Activated CD4-positive, alpha-beta T cell treated with anti-CD3 and anti-CD28 coated beads for 36 hours (primary cell): ENCODE measurements around the gene CBX6. TPM values are rescaled to one million over a fixed set of nuclear protein-coding genes. Genes with fewer than 3 reads are reported as not detected.
A peak's percentile ranks its signal among the peaks of the same experiment; 100 is the strongest.
"Not testable (repeated sequence)": the region's sequence is repeated elsewhere in the genome, so short reads cannot be mapped to it uniquely, and the experiment has no call there.

Source experiments
- ATAC-seq: fragments of 200-7000 bp; cut with Tn5 transposase; one replicate; pipeline ENCODE4 v1.10.0; 2021; ENCODE audit warnings: mild to moderate bottlenecking, moderate library complexity
- CTCF ChIA-PET: fragments of 350-600 bp; sonication (Branson Sonifier 250); formaldehyde crosslinking; loops from one replicate; lab custom pipeline; 2021; ENCODE audit warnings: antibody characterized with exemption; lab: Charles Lee
- POLR2A ChIA-PET: fragments of 350-600 bp; sonication (Branson Sonifier 250); formaldehyde crosslinking; loops from one replicate; lab custom pipeline; 2021; ENCODE audit warnings: antibody characterized with exemption, inconsistent platforms; lab: Charles Lee
- DNase-seq: peaks from one replicate; pipeline ENCODE4 v3.0.0-alpha.2; 2020
- H3K27ac Mint-ChIP-seq: one replicate; pipeline ENCODE4 v1.8.0; 2021; ENCODE audit warnings: mixed read lengths
- H3K27me3 Mint-ChIP-seq: one replicate; pipeline ENCODE4 v1.8.0; 2021; ENCODE audit warnings: mixed read lengths
- H3K36me3 Mint-ChIP-seq: one replicate; pipeline ENCODE4 v1.8.0; 2021; ENCODE audit warnings: low read depth, mixed read lengths
- H3K4me1 Mint-ChIP-seq: one replicate; pipeline ENCODE4 v1.8.0; 2021; ENCODE audit warnings: mixed read lengths
- H3K4me3 Mint-ChIP-seq: one replicate; pipeline ENCODE4 v1.8.0; 2021; ENCODE audit warnings: mild to moderate bottlenecking, moderate library complexity, mixed read lengths
- H3K9me3 Mint-ChIP-seq: one replicate; pipeline ENCODE4 v1.8.0; 2021; ENCODE audit warnings: low read depth, mixed read lengths
- intact Hi-C, 2 experiments: fragments of 100-400 bp; cut with DNase I in 1 of 2; cut with micrococcal nuclease in 1 of 2; formaldehyde crosslinking; loops; one replicate each; pipeline versions ENCODE4 v1.14.2 to v1.15.1; 2022 to 2024; cut with DNase I, micrococcal nuclease
- total RNA-seq, 2 experiments: library from RNA; stranded (reverse); gene quantifications; one replicate each; pipeline ENCODE4 v1.2.3, GENCODE V29; 2021

CBX6 gene
- total RNA-seq, 2 experiments from 2014 or later: 96.1 to 112 TPM

DNA sequence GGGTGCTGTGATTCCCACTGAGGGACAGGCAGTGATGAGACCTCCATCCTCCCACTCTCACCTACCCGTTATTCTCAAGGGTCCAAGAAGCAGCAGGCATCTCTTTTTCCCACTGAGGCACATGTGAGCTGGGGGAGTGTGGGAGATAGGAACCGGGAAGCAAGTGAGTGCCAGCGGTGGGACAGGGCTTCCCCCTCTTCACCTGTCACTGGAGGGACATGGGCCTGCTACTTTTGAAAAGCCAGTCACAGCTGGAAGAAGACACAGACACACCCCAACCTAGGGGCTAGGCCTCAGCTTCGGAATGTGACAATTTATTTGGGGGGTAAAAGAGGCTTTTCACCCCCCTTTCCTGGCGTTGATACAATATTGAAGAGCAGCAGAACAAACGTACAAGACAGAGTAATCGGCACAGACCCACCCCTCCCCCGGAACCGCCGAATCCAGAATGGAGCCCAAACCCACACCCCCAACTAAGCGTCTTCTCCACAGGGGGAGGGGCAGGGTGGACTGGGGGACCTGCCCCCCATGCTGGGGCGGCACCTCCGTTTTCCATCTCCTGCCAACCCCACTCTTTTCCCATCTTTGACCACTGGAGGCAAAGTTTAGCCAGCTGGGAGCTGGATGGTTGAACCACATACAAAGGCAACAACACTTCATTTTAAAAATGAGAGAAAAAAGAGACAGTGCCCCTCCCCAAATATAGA, 10.7 kb downstream of the CBX6 start:
- CTCF ChIA-PET: interaction anchor here (0.7 to 1.3 kb wide), 2 partner anchors 9 to 551 kb away, joined by 3 to 6 read pairs; no protein-coding TSS in a partner anchor

DNA sequence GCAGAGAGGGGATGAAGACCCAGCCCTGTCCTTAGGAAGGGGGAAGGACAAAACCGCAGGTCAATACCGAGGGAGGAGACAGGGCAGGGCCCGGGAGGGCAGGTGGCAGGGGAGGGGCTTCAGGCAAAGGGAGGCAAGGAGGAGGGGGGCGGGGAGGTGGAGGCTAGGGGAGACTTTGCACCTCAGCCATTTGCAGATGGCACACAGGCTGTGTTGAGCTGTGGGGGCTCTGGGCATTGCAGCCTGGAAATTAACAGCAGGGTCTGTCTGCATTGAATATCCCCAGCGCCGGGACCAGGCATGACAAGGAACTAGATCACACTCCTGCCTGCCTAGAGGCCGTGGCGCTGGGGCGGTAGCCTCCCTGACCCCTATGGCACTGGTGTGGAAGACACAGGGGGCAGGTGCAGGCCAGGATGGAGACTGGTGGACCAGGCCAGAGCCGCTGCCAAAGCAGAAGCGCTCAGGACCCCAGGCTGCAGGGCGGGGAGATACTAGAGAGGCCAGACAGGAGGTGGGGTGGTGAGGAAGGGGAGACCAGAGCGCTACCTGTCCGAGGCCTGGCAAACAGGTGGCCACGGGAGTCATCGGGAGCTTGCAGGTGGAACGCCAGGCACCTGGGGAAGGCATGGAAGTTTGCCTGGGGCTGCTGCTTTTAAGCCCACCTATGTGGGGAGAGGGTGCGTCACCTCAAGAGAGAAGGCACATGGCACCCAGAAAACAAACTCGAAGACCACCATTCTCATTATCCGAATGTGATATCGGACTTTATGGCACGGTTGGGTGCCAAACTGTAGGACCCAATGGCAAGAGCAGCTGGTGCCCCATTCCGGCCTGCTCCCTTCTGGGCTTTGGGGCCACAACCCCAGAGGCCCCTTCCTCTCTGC, 11.5 kb downstream of the CBX6 start:
- no peak overlapping the region for H3K4me3 Mint-ChIP-seq
- H3K4me1 Mint-ChIP-seq: no peaks in the 10 kb centered on the region
- H3K27ac Mint-ChIP-seq: no peak overlapping the region
- H3K9me3 Mint-ChIP-seq: no peaks in the 10 kb centered on the region
- H3K27me3 Mint-ChIP-seq: no peaks in the 10 kb centered on the region
- DNase-seq (no peak), ATAC-seq (peak; percentile 14)
- CTCF ChIA-PET: interaction anchor here (1.3 to 4.0 kb wide), 2 partner anchors 10 kb away, joined by 6 to 26 read pairs; partner anchors contain the start of gene CBX6
- peaks cover 5% of the 10 kb centered on the region for H3K36me3 Mint-ChIP-seq
- POLR2A ChIA-PET: no interaction called here
- intact Hi-C loops: no loop called here

More for the DNA sequence above, 10.7 kb downstream of the CBX6 start:
- intact Hi-C loops: no loop called here
- POLR2A ChIA-PET: no interaction called here
- peaks cover 10% of the 10 kb centered on the region for H3K36me3 Mint-ChIP-seq
- no peak for ATAC-seq
- no peak overlapping the region for H3K27ac Mint-ChIP-seq
- H3K9me3 Mint-ChIP-seq: no peaks in the 10 kb centered on the region
- no peaks in the 10 kb centered on the region for H3K27me3 Mint-ChIP-seq
- H3K4me3 Mint-ChIP-seq: no peak overlapping the region
- DNase-seq: no peak
- no peaks in the 10 kb centered on the region for H3K4me1 Mint-ChIP-seq

DNA sequence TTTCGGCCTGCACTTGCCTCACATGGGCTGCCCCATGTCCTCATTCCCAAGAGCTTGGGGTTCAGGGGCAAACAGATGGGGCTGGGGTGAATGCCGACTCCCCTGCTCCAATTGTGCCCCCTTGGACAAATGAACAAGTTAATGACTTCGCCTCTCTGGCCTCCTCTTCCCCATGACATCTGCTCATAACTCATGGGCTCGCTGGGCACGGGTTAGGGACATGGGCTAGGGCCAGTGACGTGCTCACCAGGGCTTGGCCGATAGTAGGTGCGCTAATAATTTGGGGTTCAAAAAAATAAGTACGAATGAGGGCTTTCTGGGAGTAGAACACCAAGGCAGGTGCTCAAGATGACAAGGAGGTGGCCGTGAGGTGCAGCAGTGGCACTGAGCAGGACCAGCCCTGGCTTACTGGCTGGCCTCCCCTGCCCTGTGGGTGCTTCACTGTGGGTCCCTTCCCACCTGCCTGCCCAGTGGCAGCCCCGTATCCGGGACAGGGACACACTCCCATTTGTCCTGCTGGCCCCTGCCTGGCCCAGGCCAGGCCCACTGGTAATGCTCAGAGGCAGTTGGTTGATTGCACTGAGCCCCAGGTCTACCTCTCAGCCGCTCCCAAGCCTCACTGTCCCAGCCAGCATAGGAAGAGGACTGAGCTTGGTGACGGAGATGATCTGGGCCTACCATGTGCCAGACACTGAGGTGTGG, 12.3 kb downstream of the CBX6 start:
- no peaks in the 10 kb centered on the region for H3K4me1 Mint-ChIP-seq
- peaks cover 2% of the 10 kb centered on the region for H3K27me3 Mint-ChIP-seq
- DNase-seq (no peak), ATAC-seq (peak; percentile 11)
- intact Hi-C loops: no loop called here
- no peaks in the 10 kb centered on the region for H3K9me3 Mint-ChIP-seq
- no peak overlapping the region for H3K27ac Mint-ChIP-seq
- ChIA-PET POLR2A (no interaction called here), CTCF (interaction anchor here (0.8 to 4.0 kb wide), 2 partner anchors 10 to 26 kb away, joined by 4 to 26 read pairs; partner anchors contain the start of gene CBX6)
- H3K4me3 Mint-ChIP-seq: no peak overlapping the region
- peaks cover 4% of the 10 kb centered on the region for H3K36me3 Mint-ChIP-seq

DNA sequence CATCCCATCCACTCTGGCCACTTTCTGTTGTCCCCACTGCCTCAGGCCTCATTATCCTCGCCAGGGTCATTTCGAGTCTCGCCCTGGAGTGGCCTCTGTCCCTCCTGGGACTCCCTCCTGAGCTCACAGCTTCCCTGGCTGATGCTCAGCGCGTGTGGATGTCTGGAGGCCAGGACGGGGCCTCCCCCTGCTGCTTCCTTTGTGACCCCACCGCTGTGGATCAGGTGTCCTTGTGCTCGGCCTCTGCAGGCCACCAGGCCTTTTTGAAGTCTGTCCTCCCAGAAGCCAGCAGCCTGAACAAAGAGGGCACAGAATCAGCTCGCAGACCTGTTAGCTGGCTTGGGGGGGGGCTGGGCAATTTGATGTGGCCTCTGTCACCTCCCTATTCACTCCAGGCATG, 13.5 kb downstream of the CBX6 start:
- no peak overlapping the region for H3K4me3 Mint-ChIP-seq
- H3K27me3 Mint-ChIP-seq: peaks cover 4% of the 10 kb centered on the region
- no peaks in the 10 kb centered on the region for H3K36me3 Mint-ChIP-seq
- H3K9me3 Mint-ChIP-seq: no peaks in the 10 kb centered on the region
- intact Hi-C loops: no loop called here
- H3K4me1 Mint-ChIP-seq: no peaks in the 10 kb centered on the region
- DNase-seq (no peak), ATAC-seq (no peak)
- H3K27ac Mint-ChIP-seq: no peak overlapping the region
- ChIA-PET POLR2A (no interaction called here), CTCF (interaction anchor here (0.5 to 4.0 kb wide), 2 partner anchors 12 to 125 kb away, joined by 5 to 26 read pairs; partner anchors contain the start of gene CBX6)

DNA sequence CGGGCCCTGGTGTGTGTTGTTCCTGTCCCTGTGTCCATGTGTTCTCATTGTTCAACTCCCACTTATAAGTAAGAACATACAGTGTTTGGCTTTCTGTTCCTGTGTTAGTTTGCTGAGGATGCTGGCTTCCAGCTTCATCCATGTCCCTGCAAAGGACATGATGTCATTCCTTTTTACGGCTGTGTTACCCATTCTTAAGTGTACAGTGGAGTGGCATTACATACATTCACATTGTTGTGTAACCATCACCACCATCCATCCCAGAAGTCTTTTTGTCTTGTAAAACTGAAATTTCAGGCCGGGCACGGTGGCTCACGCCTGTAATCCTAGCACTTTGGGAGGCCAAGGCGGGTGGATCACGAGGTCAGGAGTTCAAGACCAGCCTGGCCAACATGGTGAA, 17.5 kb downstream of the CBX6 start:
- CTCF ChIA-PET: interaction anchor here (0.7 to 2.7 kb wide), 2 partner anchors 15 to 151 kb away, joined by 3 to 12 read pairs; no protein-coding TSS in a partner anchor
- H3K4me1 Mint-ChIP-seq, DNase-seq, intact Hi-C loops, H3K27me3 Mint-ChIP-seq, H3K36me3 Mint-ChIP-seq, H3K9me3 Mint-ChIP-seq, H3K4me3 Mint-ChIP-seq, H3K27ac Mint-ChIP-seq, ATAC-seq: not testable (repeated sequence)
- POLR2A ChIA-PET: interaction anchor here (0.6 kb wide), 1 partner anchor 11 kb away, joined by 3 read pairs; no protein-coding TSS in a partner anchor

DNA sequence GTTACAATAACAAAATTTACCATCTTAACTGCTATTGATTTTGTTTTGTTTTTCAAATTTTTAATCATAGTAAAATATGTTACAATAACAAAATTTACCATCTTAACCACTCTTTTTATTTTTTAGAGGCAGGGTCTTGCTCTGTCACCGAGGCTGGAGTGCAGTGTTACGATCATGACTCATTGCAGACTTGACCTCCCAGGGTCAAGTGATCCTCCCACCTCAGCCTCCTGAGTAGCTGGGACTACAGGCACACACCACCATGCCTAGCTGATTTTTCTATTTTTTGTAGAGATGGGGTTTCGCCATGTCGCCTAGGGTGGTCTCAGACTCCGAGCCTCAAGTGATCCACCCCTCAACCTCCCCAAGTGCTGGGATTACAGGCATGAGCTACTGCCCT, 18.1 kb downstream of the CBX6 start:
- H3K27ac Mint-ChIP-seq, DNase-seq, H3K9me3 Mint-ChIP-seq, H3K27me3 Mint-ChIP-seq, H3K4me1 Mint-ChIP-seq, H3K36me3 Mint-ChIP-seq, intact Hi-C loops, ATAC-seq, H3K4me3 Mint-ChIP-seq: not testable (repeated sequence)
- ChIA-PET POLR2A (interaction anchor here (0.6 kb wide), 1 partner anchor 12 kb away, joined by 3 read pairs; no protein-coding TSS in a partner anchor), CTCF (interaction anchor here (0.9 to 2.7 kb wide), 3 partner anchors 12 to 85 kb away, joined by 3 to 12 read pairs (median 5); no protein-coding TSS in a partner anchor)

DNA sequence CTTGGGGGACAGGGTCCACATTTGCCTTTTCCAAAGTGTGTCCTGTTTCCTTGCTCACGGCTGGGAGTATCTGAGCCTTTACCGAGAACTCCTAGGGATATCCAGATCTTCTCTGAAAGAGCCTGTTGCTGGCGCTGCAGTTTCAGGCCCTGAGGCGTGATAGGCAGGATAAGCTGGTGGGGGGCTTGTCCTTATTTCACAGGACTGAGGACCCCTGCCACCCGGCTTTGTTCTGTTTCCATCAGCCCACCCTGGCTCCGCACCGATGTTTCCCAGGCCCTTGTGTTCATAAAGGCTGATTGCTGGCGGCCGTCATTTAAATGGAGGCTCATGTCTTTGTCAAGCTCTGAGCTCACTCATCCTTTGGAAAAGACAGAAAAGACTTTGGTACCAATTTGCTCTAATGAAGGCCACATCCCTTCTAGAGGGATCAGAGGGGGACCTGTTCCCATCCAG, 18.8 kb downstream of the CBX6 start:
- intact Hi-C loops: no loop called here
- H3K27me3 Mint-ChIP-seq: peaks cover 4% of the 10 kb centered on the region
- no peak overlapping the region for H3K4me3 Mint-ChIP-seq
- no peaks in the 10 kb centered on the region for H3K36me3 Mint-ChIP-seq
- H3K9me3 Mint-ChIP-seq: no peaks in the 10 kb centered on the region
- H3K27ac Mint-ChIP-seq: no peak overlapping the region
- POLR2A ChIA-PET: no interaction called here
- CTCF ChIA-PET: interaction anchor here (0.6 to 2.7 kb wide), 6 partner anchors 10 to 90 kb away, joined by 3 to 12 read pairs (median 4); no protein-coding TSS in a partner anchor
- ATAC-seq (no peak), DNase-seq (no peak)
- no peaks in the 10 kb centered on the region for H3K4me1 Mint-ChIP-seq

DNA sequence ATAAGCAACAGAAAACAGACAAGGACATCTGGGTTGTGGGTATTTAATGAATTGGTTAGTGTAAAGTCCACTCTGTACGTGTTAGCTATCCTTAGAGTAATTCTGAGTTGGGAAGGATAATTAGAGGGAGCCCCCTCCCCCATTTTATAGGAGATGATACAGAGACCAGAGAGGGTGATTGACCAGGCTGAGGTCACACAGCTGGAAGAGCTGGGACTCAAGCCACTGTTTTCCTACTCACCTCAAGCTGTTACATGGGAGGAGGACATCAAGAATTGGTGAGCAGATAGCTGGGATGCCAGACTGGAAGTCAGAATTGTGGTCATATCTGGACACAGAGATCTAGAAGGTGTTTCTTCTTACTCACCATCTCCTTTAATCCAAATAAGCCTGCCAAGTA, 19.5 kb downstream of the CBX6 start:
- Mint-ChIP-seq H3K9me3 (no peaks in the 10 kb centered on the region), H3K4me1 (no peaks in the 10 kb centered on the region), H3K27ac (no peak overlapping the region), H3K27me3 (peaks cover 4% of the 10 kb centered on the region), H3K4me3 (no peak overlapping the region), H3K36me3 (no peaks in the 10 kb centered on the region)
- DNase-seq (no peak), ATAC-seq (no peak)
- ChIA-PET CTCF (interaction anchor here (0.7 to 2.7 kb wide), 4 partner anchors 10 to 497 kb away, joined by 3 to 12 read pairs (median 4); no protein-coding TSS in a partner anchor), POLR2A (interaction anchor here (0.7 kb wide), 1 partner anchor 10 kb away, joined by 5 read pairs; no protein-coding TSS in a partner anchor)
- intact Hi-C loops: no loop called here

DNA sequence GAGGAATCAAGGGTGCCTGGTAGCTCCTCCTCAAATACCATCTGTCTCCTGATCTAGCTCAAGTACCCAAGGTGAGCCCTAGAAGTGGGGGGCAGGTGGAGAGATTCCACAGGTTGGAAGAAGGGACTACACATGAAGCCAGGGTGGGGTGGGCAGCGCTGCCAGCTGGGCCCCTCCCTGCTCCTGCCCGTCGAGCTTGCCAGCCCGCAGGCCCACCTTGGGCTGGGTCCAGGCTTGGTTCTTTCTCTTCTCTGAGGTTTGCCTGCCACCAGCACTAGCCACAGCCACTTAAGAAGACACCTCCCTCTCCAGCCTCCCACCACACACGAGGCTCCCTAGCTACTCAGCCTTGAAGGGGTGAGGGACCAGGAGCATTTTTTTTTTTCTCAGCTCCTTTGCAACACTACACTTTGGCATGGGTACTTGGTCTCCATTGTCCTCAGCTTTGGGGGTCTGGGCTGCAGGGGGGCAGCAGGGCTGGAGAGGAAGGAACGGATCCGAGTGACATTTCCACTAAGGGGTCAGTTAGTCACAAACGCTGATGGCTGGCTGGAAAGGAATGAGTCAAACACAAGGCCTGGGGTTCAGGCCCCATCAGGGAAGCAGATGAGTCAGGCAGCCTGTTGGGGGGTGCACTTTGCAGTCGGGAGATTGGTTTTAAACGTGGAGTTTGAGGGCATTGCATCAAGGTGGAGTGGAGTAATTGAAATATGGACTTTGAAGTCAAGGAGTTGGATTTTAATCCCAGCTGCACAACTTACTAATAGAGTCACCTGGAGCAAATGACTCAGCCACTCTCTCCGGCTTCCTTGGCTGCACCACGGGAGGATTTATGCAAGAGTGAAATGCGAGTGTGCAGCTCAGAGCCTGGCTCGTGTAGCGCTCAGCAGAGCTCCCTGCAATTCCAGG, 20.8 kb downstream of the CBX6 start:
- POLR2A ChIA-PET: interaction anchor here (0.6 kb wide), 1 partner anchor 67 kb away, joined by 6 read pairs; no protein-coding TSS in a partner anchor
- Mint-ChIP-seq H3K4me3 (no peak overlapping the region), H3K27me3 (peaks cover 4% of the 10 kb centered on the region), H3K27ac (no peak overlapping the region), H3K9me3 (no peaks in the 10 kb centered on the region), H3K36me3 (no peaks in the 10 kb centered on the region), H3K4me1 (no peaks in the 10 kb centered on the region)
- ATAC-seq (no peak), DNase-seq (no peak)
- intact Hi-C loops: no loop called here
- CTCF ChIA-PET: interaction anchor here (0.6 to 1.6 kb wide), 3 partner anchors 18 to 60 kb away, joined by 3 to 5 read pairs (median 4); no protein-coding TSS in a partner anchor

DNA sequence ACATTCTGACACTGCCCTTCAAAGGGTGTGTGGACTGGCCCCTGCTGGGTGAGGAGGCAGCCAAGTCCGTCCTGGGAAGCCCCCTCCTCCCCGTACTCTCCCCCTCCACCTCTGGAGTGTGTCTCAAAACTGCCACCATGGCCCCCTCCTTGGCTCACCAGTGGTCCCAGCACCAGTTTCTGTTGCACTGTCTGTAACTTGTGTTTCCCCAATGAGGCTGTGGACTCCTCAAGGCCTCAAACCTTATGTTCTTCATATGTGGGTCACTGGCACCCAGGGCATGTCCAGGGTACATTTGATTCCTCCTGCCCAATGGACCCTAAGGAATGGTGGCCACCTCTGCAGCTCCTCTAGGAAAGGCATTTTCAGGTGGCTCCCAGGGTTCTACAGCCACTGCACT, 21.6 kb downstream of the CBX6 start:
- DNase-seq (no peak), ATAC-seq (no peak)
- Mint-ChIP-seq H3K9me3 (no peaks in the 10 kb centered on the region), H3K27ac (no peak overlapping the region), H3K4me3 (no peak overlapping the region), H3K27me3 (peaks cover 5% of the 10 kb centered on the region), H3K4me1 (no peaks in the 10 kb centered on the region), H3K36me3 (no peaks in the 10 kb centered on the region)
- ChIA-PET CTCF (interaction anchor here (1.0 to 1.6 kb wide), 2 partner anchors 18 to 20 kb away, joined by 4 to 5 read pairs; no protein-coding TSS in a partner anchor), POLR2A (interaction anchor here (0.6 kb wide), 1 partner anchor 66 kb away, joined by 6 read pairs; no protein-coding TSS in a partner anchor)
- intact Hi-C loops: no loop called here
